HL-60 (cell line): ENCODE data around the gene ACTA2.

Source experiments
- GABPA ChIP-seq: IDR thresholded peaks from 2 replicates; pipeline ENCODE4 v1.6.1; 2012; ENCODE audit warnings: low read depth
- TF ChIP-seq, protein P1 (sequence below): IDR thresholded peaks from one replicate; pipeline ENCODE4 v1.5.1; 2011; ENCODE audit warnings: low read length, control low read depth, inconsistent platforms; ENCODE audit not compliant: insufficient read depth

DNA sequence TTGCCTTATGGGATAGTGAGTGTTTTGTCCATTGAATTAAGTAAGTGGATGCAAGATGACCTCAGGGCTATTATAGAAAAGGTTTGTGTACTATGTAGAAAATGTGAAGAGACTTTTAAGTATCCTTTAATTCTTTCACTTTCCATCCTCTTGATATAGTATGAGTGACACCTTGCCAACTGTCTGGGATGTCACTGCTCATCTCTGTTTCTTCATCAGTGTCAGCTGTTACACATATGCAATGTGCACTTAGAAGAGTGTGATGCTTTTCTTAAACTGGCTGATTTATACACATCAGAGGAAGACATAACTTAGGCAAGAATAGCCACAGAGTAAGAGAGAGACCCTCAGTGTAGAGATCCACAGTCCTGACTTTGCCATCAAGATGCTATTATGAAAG is 8.7 kb upstream of the ACTA2 start:
- TF ChIP-seq, protein P1, sequence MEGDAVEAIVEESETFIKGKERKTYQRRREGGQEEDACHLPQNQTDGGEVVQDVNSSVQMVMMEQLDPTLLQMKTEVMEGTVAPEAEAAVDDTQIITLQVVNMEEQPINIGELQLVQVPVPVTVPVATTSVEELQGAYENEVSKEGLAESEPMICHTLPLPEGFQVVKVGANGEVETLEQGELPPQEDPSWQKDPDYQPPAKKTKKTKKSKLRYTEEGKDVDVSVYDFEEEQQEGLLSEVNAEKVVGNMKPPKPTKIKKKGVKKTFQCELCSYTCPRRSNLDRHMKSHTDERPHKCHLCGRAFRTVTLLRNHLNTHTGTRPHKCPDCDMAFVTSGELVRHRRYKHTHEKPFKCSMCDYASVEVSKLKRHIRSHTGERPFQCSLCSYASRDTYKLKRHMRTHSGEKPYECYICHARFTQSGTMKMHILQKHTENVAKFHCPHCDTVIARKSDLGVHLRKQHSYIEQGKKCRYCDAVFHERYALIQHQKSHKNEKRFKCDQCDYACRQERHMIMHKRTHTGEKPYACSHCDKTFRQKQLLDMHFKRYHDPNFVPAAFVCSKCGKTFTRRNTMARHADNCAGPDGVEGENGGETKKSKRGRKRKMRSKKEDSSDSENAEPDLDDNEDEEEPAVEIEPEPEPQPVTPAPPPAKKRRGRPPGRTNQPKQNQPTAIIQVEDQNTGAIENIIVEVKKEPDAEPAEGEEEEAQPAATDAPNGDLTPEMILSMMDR, result no peak
- TF ChIP-seq GABPA, result no peak
